SK-N-SH (cell line): ENCODE data around the gene FRMD8. TPM values are rescaled to one million over a fixed set of nuclear protein-coding genes. Genes with fewer than 3 reads are reported as not detected.
A peak's percentile ranks its signal among the peaks of the same experiment; 100 is the strongest.

Source experiments
- CTCF ChIA-PET: fragments of 300-600, 350-600 bp; formaldehyde crosslinking; extraction: SDS; loops from one replicate; lab custom pipeline; 2021; lab: Yijun Ruan, JAX
- POLR2A ChIA-PET: fragments of 350-600 bp; sonication (Branson Sonifier 250); formaldehyde crosslinking; extraction: SDS; loops from one replicate; lab custom pipeline; 2020; ENCODE audit warnings: antibody characterized with exemption, inconsistent platforms; lab: Yijun Ruan, JAX
- DNase-seq: peaks from one replicate; pipeline ENCODE4 v3.0.0; 2012
- H2AFZ ChIP-seq: fragments of 200-600 bp; sonication (generic); 2 replicates; pipeline ENCODE4 v1.8.1; 2016; ENCODE audit warnings: antibody characterized with exemption, mild to moderate bottlenecking, low read depth
- H3F3A ChIP-seq: fragments of 200-600 bp; sonication (generic); replicated peaks from 2 replicates; pipeline ENCODE3; 2016; ENCODE audit warnings: antibody characterized with exemption, mild to moderate bottlenecking; ENCODE audit not compliant: insufficient read depth
- H3K27ac ChIP-seq, 2 experiments: fragments of 200-500 bp in 1 of 2; fragments of 200-600 bp in 1 of 2; sonication (Bioruptor generic) in 1 of 2; sonication (generic), shearing (Covaris generic) in 1 of 2; 2 replicates each; pipeline versions ENCODE4 v1.5.1 to v1.6.1; 2014 to 2016; ENCODE audit warnings: low read depth in 2 of 2, inconsistent platforms in 1 of 2, low read length in 1 of 2, mild to moderate bottlenecking in 1 of 2, mixed read lengths in 1 of 2
- H3K27me3 ChIP-seq: fragments of 200-600 bp; sonication (generic), shearing (Covaris generic); 2 replicates; pipeline ENCODE4 v1.6.1; 2016; ENCODE audit warnings: mixed run types; ENCODE audit not compliant: insufficient read depth
- H3K36me3 ChIP-seq, 2 experiments: fragments of 200-500 bp in 1 of 2; fragments of 200-600 bp in 1 of 2; sonication (Bioruptor generic) in 1 of 2; sonication (generic) in 1 of 2; replicated peaks in 1 of 2; 2 replicates each; pipeline versions ENCODE3 to v1.5.1; 2014 to 2016; ENCODE audit warnings: low read length in 1 of 2, mild to moderate bottlenecking in 1 of 2; ENCODE audit not compliant: insufficient read depth in 2 of 2, control insufficient read depth in 1 of 2
- H3K4me1 ChIP-seq, 2 experiments: fragments of 200-500 bp in 1 of 2; fragments of 200-600 bp in 1 of 2; sonication (Bioruptor generic) in 1 of 2; sonication (generic), shearing (Covaris generic) in 1 of 2; 2 replicates each; pipeline versions ENCODE4 v1.5.1 to v1.6.1; 2014 to 2016; ENCODE audit warnings: low read depth in 1 of 2, low read length in 1 of 2, mixed run types in 1 of 2; ENCODE audit not compliant: insufficient read depth in 2 of 2, control insufficient read depth in 1 of 2
- H3K4me2 ChIP-seq: fragments of 200-600 bp; sonication (generic), shearing (Covaris generic); 2 replicates; pipeline ENCODE4 v1.6.1; 2017; ENCODE audit warnings: mixed run types
- H3K4me3 ChIP-seq, 2 experiments: fragments of 200-500 bp in 1 of 2; fragments of 200-600 bp in 1 of 2; sonication (Bioruptor generic) in 1 of 2; sonication (generic), shearing (Covaris generic) in 1 of 2; 2 replicates each; pipeline versions ENCODE4 v1.5.1 to v1.8.1; 2014 to 2016; ENCODE audit warnings: low read depth in 2 of 2, inconsistent platforms in 1 of 2, low read length in 1 of 2, mild to moderate bottlenecking in 1 of 2, mixed read lengths in 1 of 2, moderate library complexity in 1 of 2
- H3K79me2 ChIP-seq: fragments of 200-600 bp; sonication (generic); 2 replicates; pipeline ENCODE4 v1.8.1; 2017; ENCODE audit warnings: mild to moderate bottlenecking; ENCODE audit not compliant: insufficient read depth
- H3K9ac ChIP-seq: fragments of 200-600 bp; sonication (generic); 2 replicates; pipeline ENCODE4 v1.6.1; 2017; ENCODE audit warnings: mixed run types
- H3K9me2 ChIP-seq: fragments of 200-600 bp; sonication (generic); 2 replicates; pipeline ENCODE4 v1.6.1; 2017; ENCODE audit warnings: mixed run types
- H3K9me3 ChIP-seq: fragments of 200-600 bp; sonication (generic); 2 replicates; pipeline ENCODE4 v1.6.1; 2017; ENCODE audit warnings: mixed run types, mild to moderate bottlenecking, moderate library complexity
- H4K20me1 ChIP-seq: fragments of 200-600 bp; sonication (generic); 2 replicates; pipeline ENCODE4 v1.6.1; 2017; ENCODE audit warnings: mild to moderate bottlenecking, mixed run types; ENCODE audit not compliant: insufficient read depth
- CHD2 ChIP-seq: fragments of 150-350 bp; IDR thresholded peaks from 2 replicates; pipeline ENCODE4 v1.6.1; 2018; ENCODE audit warnings: low read length; ENCODE audit not compliant: partially characterized antibody
- ELF1 ChIP-seq: IDR thresholded peaks from 2 replicates; pipeline ENCODE4 v1.4.0; 2012
- FOSL2 ChIP-seq: IDR thresholded peaks from 2 replicates; pipeline ENCODE4 v1.4.0; 2012; ENCODE audit warnings: low read depth, mild to moderate bottlenecking, moderate library complexity, borderline replicate concordance
- FOXJ3 ChIP-seq: sonication (generic); formaldehyde crosslinking; IDR thresholded peaks from 2 replicates; pipeline ENCODE4 v1.5.1; 2020; ENCODE audit warnings: mild to moderate bottlenecking, missing genetic modification reagents
- GABPA ChIP-seq: IDR thresholded peaks from 2 replicates; pipeline ENCODE4 v1.4.0; 2012; ENCODE audit warnings: low read depth, mild to moderate bottlenecking
- MEF2A ChIP-seq: IDR thresholded peaks from 2 replicates; pipeline ENCODE4 v1.4.0; 2012; ENCODE audit warnings: low read depth, borderline replicate concordance
- MXI1 ChIP-seq: IDR thresholded peaks from 2 replicates; pipeline ENCODE4 v1.6.1; 2012; ENCODE audit warnings: mild to moderate bottlenecking, low read depth, low read length, improper control_type of control experiment
- RFX5 ChIP-seq: IDR thresholded peaks from 2 replicates; pipeline ENCODE4 v1.6.1; 2012; ENCODE audit warnings: mild to moderate bottlenecking, improper control_type of control experiment, low read length
- RXRA ChIP-seq: IDR thresholded peaks from 2 replicates; pipeline ENCODE4 v1.4.0; 2012; ENCODE audit warnings: low read depth, mild to moderate bottlenecking, borderline replicate concordance
- SMC3 ChIP-seq: IDR thresholded peaks from 2 replicates; pipeline ENCODE4 v1.6.1; 2012; ENCODE audit warnings: low read depth, low read length, improper control_type of control experiment
- TAF1 ChIP-seq: IDR thresholded peaks from 2 replicates; pipeline ENCODE4 v1.6.1; 2012; ENCODE audit warnings: low read depth, mild to moderate bottlenecking, low read length, moderate library complexity, borderline replicate concordance
- TCF12 ChIP-seq: IDR thresholded peaks from 2 replicates; pipeline ENCODE4 v1.4.0; 2012
- TEAD4 ChIP-seq: IDR thresholded peaks from 2 replicates; pipeline ENCODE4 v1.4.0; 2012; ENCODE audit warnings: mild to moderate bottlenecking, borderline replicate concordance; ENCODE audit not compliant: insufficient read depth
- YY1 ChIP-seq: IDR thresholded peaks from 2 replicates; pipeline ENCODE4 v1.4.0; 2012; ENCODE audit warnings: low read depth, mild to moderate bottlenecking
- WGBS: methylation state at CpG from one replicate; pipeline ENCODE4 v1.1.6; 2017; ENCODE audit warnings: low lambda C conversion rate; 5-methylcytosine and 5-hydroxymethylcytosine counted together
- polyA plus RNA-seq, 3 experiments: library from polyadenylated mRNA; depleted of rRNA; stranded (reverse); fragments of >200 nt; gene quantifications; 2 replicates each; pipeline ENCODE4 v1.2.3, GENCODE V29; 2012
- TF ChIP-seq, protein P1 (sequence below): IDR thresholded peaks from 2 replicates; pipeline ENCODE4 v1.6.1; 2012; ENCODE audit warnings: mild to moderate bottlenecking, low read depth, low read length, moderate library complexity
- TF ChIP-seq, protein P2 (sequence below): IDR thresholded peaks from 2 replicates; pipeline ENCODE4 v1.4.0; 2012; ENCODE audit warnings: low read depth
- TF ChIP-seq, protein P3 (sequence below): fragments of 150-350 bp; IDR thresholded peaks from 2 replicates; pipeline ENCODE4 v1.6.1; 2017; ENCODE audit warnings: antibody characterized with exemption, low read length, low read depth, borderline replicate concordance
- TF ChIP-seq, protein P4 (sequence below): IDR thresholded peaks from 2 replicates; pipeline ENCODE4; 2012
- TF ChIP-seq, protein P5 (sequence below): fragments of 150-350 bp; IDR thresholded peaks from 2 replicates; pipeline ENCODE4 v1.6.1; 2016; ENCODE audit warnings: mild to moderate bottlenecking, low read depth, low read length

FRMD8 gene
- polyA plus RNA-seq, 1 of the 3 experiments (the other 2 are of a cell fraction) = 19.0 TPM

DNA sequence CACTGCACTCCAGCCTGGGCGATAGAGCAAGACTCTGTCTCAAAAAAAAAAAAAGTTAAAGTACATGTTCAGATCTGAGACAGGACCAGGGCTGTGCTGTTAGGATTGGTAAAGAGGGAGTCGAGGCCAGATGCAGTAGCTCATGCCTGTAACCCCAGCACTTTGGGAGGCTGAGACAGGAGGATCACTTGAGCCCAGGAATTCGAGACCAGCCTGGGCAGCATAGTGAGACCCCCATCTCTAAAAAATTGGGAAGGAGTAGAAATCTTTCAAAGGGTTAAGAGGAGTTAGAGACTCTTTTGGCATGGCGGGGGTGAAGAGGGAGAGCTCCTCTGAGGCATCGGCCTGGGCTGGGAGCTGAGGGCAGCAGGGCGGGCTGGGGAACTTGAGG lies 15.8 kb upstream of the FRMD8 start:
- Histone ChIP-seq H3K9ac (peak overlapping the region; percentile 31; the same call in 1 of the 2 replicates), H3K36me3 (no peaks in the 10 kb centered on the region), H3K9me3 (no peaks in the 10 kb centered on the region), H3K27ac (peak overlapping the region in 1 of 2 experiments; percentile 79; a peak in 2 of 4 replicates), H3K27me3 (no peaks in the 10 kb centered on the region), H2AFZ (no peak overlapping the region), H3K9me2 (no peaks in the 10 kb centered on the region), H3F3A (peaks cover 20% of the 10 kb centered on the region), H3K4me2 (no peak overlapping the region), H3K4me3 (no peak overlapping the region), H3K79me2 (peaks cover 11% of the 10 kb centered on the region), H4K20me1 (no peaks in the 10 kb centered on the region), H3K4me1 (no peaks in the 10 kb centered on the region; a peak in 2 of 4 replicates)
- DNase-seq = no peak
- TF ChIP-seq TAF1 = no peak
- no peak for TF ChIP-seq FOXJ3 (CRISPR knock-in tag)
- TF ChIP-seq, protein P1, sequence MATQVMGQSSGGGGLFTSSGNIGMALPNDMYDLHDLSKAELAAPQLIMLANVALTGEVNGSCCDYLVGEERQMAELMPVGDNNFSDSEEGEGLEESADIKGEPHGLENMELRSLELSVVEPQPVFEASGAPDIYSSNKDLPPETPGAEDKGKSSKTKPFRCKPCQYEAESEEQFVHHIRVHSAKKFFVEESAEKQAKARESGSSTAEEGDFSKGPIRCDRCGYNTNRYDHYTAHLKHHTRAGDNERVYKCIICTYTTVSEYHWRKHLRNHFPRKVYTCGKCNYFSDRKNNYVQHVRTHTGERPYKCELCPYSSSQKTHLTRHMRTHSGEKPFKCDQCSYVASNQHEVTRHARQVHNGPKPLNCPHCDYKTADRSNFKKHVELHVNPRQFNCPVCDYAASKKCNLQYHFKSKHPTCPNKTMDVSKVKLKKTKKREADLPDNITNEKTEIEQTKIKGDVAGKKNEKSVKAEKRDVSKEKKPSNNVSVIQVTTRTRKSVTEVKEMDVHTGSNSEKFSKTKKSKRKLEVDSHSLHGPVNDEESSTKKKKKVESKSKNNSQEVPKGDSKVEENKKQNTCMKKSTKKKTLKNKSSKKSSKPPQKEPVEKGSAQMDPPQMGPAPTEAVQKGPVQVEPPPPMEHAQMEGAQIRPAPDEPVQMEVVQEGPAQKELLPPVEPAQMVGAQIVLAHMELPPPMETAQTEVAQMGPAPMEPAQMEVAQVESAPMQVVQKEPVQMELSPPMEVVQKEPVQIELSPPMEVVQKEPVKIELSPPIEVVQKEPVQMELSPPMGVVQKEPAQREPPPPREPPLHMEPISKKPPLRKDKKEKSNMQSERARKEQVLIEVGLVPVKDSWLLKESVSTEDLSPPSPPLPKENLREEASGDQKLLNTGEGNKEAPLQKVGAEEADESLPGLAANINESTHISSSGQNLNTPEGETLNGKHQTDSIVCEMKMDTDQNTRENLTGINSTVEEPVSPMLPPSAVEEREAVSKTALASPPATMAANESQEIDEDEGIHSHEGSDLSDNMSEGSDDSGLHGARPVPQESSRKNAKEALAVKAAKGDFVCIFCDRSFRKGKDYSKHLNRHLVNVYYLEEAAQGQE = no peak
- TF ChIP-seq FOSL2 = no peak
- TF ChIP-seq ELF1 = no peak
- TF ChIP-seq TEAD4 = no peak
- TF ChIP-seq, protein P2, sequence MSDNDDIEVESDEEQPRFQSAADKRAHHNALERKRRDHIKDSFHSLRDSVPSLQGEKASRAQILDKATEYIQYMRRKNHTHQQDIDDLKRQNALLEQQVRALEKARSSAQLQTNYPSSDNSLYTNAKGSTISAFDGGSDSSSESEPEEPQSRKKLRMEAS = no peak
- TF ChIP-seq CHD2 = no peak
- TF ChIP-seq, protein P3, sequence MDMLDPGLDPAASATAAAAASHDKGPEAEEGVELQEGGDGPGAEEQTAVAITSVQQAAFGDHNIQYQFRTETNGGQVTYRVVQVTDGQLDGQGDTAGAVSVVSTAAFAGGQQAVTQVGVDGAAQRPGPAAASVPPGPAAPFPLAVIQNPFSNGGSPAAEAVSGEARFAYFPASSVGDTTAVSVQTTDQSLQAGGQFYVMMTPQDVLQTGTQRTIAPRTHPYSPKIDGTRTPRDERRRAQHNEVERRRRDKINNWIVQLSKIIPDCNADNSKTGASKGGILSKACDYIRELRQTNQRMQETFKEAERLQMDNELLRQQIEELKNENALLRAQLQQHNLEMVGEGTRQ = no peak
- no peak for TF ChIP-seq GABPA
- TF ChIP-seq MXI1 = no peak
- no peak for TF ChIP-seq RFX5
- no peak for TF ChIP-seq TCF12
- no peak for TF ChIP-seq MEF2A
- TF ChIP-seq, protein P4, sequence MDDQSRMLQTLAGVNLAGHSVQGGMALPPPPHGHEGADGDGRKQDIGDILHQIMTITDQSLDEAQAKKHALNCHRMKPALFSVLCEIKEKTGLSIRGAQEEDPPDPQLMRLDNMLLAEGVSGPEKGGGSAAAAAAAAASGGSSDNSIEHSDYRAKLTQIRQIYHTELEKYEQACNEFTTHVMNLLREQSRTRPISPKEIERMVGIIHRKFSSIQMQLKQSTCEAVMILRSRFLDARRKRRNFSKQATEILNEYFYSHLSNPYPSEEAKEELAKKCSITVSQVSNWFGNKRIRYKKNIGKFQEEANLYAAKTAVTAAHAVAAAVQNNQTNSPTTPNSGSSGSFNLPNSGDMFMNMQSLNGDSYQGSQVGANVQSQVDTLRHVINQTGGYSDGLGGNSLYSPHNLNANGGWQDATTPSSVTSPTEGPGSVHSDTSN = no peak
- TF ChIP-seq SMC3 = no peak
- TF ChIP-seq, protein P5, sequence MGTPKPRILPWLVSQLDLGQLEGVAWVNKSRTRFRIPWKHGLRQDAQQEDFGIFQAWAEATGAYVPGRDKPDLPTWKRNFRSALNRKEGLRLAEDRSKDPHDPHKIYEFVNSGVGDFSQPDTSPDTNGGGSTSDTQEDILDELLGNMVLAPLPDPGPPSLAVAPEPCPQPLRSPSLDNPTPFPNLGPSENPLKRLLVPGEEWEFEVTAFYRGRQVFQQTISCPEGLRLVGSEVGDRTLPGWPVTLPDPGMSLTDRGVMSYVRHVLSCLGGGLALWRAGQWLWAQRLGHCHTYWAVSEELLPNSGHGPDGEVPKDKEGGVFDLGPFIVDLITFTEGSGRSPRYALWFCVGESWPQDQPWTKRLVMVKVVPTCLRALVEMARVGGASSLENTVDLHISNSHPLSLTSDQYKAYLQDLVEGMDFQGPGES = no peak
- TF ChIP-seq RXRA = no peak
- TF ChIP-seq YY1 = no peak
- 89% methylated on average over 5 of the region's 6 CpGs for WGBS
- ChIA-PET POLR2A (interaction anchor here (0.5 to 1.3 kb wide), 3 partner anchors 53 to 544 kb away, joined by 4 to 6 read pairs (median 5); no protein-coding TSS in a partner anchor), CTCF (interaction anchor here (1.1 to 4.5 kb wide), 6 partner anchors 9 to 151 kb away, joined by 3 to 22 read pairs (median 4); no protein-coding TSS in a partner anchor)
